GM23338 (cell line): ENCODE data around the gene ATP8A1. TPM values are rescaled to one million over a fixed set of nuclear protein-coding genes. Genes with fewer than 3 reads are reported as not detected.
A peak's percentile ranks its signal among the peaks of the same experiment; 100 is the strongest.

Experiments used
- ATAC-seq: fragments of 200-7000 bp; cut with Tn5 transposase; 3 replicates; pipeline ENCODE4 v1.9.1; 2020
- DNase-seq: peaks from one replicate; pipeline ENCODE4 v3.0.0-alpha.2; 2015; ENCODE audit warnings: low spot score
- H2AFZ ChIP-seq: fragments of 200-600 bp; sonication (generic); 2 replicates; pipeline ENCODE4 v1.8.0; 2016; ENCODE audit warnings: antibody characterized with exemption, mild to moderate bottlenecking, moderate library complexity
- H3F3A ChIP-seq: fragments of 200-600 bp; sonication (generic); replicated peaks from 2 replicates; pipeline ENCODE4 v1.8.0; 2017; ENCODE audit warnings: antibody characterized with exemption, mixed run types, low read depth
- H3K27ac ChIP-seq: fragments of 200-600 bp; sonication (generic); 2 replicates; pipeline ENCODE4 v1.6.1; 2016; ENCODE audit warnings: low read depth
- H3K27me3 ChIP-seq: fragments of 200-600 bp; sonication (generic); 2 replicates; pipeline ENCODE4 v1.8.0; 2016; ENCODE audit warnings: mild to moderate bottlenecking, mixed run types, moderate library complexity; ENCODE audit not compliant: insufficient read depth
- H3K36me3 ChIP-seq: fragments of 200-600 bp; sonication (generic); 2 replicates; pipeline ENCODE4 v1.8.0; 2016; ENCODE audit warnings: mild to moderate bottlenecking; ENCODE audit not compliant: insufficient read depth
- H3K4me1 ChIP-seq: fragments of 200-600 bp; sonication (generic); 2 replicates; pipeline ENCODE4 v1.8.0; 2016; ENCODE audit warnings: mild to moderate bottlenecking, moderate library complexity; ENCODE audit not compliant: insufficient read depth
- H3K4me2 ChIP-seq: fragments of 200-600 bp; sonication (generic); 2 replicates; pipeline ENCODE4 v1.7.1; 2017; ENCODE audit warnings: mixed run types
- H3K4me3 ChIP-seq: fragments of 200-600 bp; sonication (generic); 2 replicates; pipeline ENCODE4 v1.6.1; 2016; ENCODE audit warnings: mixed run types
- H3K79me2 ChIP-seq: fragments of 200-600 bp; sonication (generic); replicated peaks from 2 replicates; pipeline ENCODE4 v1.8.0; 2017; ENCODE audit warnings: mild to moderate bottlenecking; ENCODE audit not compliant: insufficient read depth
- H3K9me2 ChIP-seq: fragments of 200-600 bp; sonication (generic); 2 replicates; pipeline ENCODE4 v1.8.0; 2017; ENCODE audit not compliant: insufficient read depth
- H4K20me1 ChIP-seq: fragments of 200-600 bp; sonication (generic); replicated peaks from 2 replicates; pipeline ENCODE4 v1.8.0; 2017; ENCODE audit warnings: mild to moderate bottlenecking; ENCODE audit not compliant: insufficient read depth
- H3K27ac Mint-ChIP-seq: 2 replicates; pipeline ENCODE4 v1.8.0; 2020; ENCODE audit warnings: inconsistent platforms, mild to moderate bottlenecking, moderate library complexity, mixed read lengths
- H3K27me3 Mint-ChIP-seq: 3 replicates; pipeline ENCODE4 v1.8.0; 2022; ENCODE audit warnings: low read depth, mild to moderate bottlenecking, moderate library complexity, mixed read lengths, inconsistent platforms; ENCODE audit not compliant: insufficient read depth, poor library complexity
- H3K36me3 Mint-ChIP-seq: 3 replicates; pipeline ENCODE4 v1.8.0; 2021; ENCODE audit warnings: low read depth, mild to moderate bottlenecking, inconsistent platforms, moderate library complexity, mixed read lengths
- H3K4me1 Mint-ChIP-seq: 3 replicates; pipeline ENCODE4 v1.8.0; 2020; ENCODE audit warnings: mild to moderate bottlenecking, inconsistent platforms, mixed read lengths
- H3K4me3 Mint-ChIP-seq: 3 replicates; pipeline ENCODE4 v1.8.0; 2021; ENCODE audit warnings: moderate library complexity, mild to moderate bottlenecking, inconsistent platforms, mixed read lengths
- H3K9me3 Mint-ChIP-seq: 3 replicates; pipeline ENCODE4 v1.8.0; 2020; ENCODE audit warnings: moderate library complexity, mild to moderate bottlenecking, inconsistent platforms, mixed read lengths
- CREB1 ChIP-seq: fragments of 250-450 bp; sonication (Bioruptor Pico); IDR thresholded peaks from 2 replicates; pipeline ENCODE4 v1.5.0; 2020; ENCODE audit warnings: low read depth, mild to moderate bottlenecking, moderate library complexity
- CTCF ChIP-seq, 2 experiments: fragments of 200-600 bp in 1 of 2; sonication (generic) in 1 of 2; conservative IDR thresholded peaks; 2 replicates each; pipeline versions ENCODE4 v1.5.1 to v1.6.1; 2016 to 2017; ENCODE audit warnings: antibody characterized with exemption in 2 of 2, low read depth in 2 of 2, mild to moderate bottlenecking in 2 of 2, moderate library complexity in 1 of 2
- EZH2 ChIP-seq: fragments of 200-600 bp; sonication (generic); IDR thresholded peaks from one replicate; pipeline ENCODE4 v1.8.0; 2017; ENCODE audit warnings: antibody characterized with exemption, mild to moderate bottlenecking, low read depth; ENCODE audit not compliant: unreplicated experiment
- EZH2phosphoT487 ChIP-seq: fragments of 200-600 bp; sonication (generic); IDR thresholded peaks from one replicate; pipeline ENCODE4 v1.8.1; 2018; ENCODE audit warnings: antibody characterized with exemption; ENCODE audit not compliant: unreplicated experiment
- JUNB ChIP-seq: IDR thresholded peaks from one replicate; pipeline ENCODE4 v1.6.1; 2016; ENCODE audit warnings: antibody characterized with exemption; ENCODE audit not compliant: unreplicated experiment
- NANOG ChIP-seq: IDR thresholded peaks from 2 replicates; pipeline ENCODE4 v1.6.1; 2016; ENCODE audit warnings: antibody characterized with exemption, borderline replicate concordance
- POLR2AphosphoS5 ChIP-seq: IDR thresholded peaks from 2 replicates; pipeline ENCODE4 v1.6.1; 2016; ENCODE audit warnings: antibody characterized with exemption, low read depth
- STAT1 ChIP-seq: IDR thresholded peaks from one replicate; pipeline ENCODE4 v1.6.1; 2016; ENCODE audit warnings: antibody characterized with exemption; ENCODE audit not compliant: unreplicated experiment
- ZNF114 ChIP-seq: fragments of 250-450 bp; sonication (Bioruptor Pico); IDR thresholded peaks from 2 replicates; pipeline ENCODE4 v1.5.0; 2020; ENCODE audit warnings: mild to moderate bottlenecking, moderate library complexity
- ZNF331 ChIP-seq: fragments of 250-450 bp; sonication (Bioruptor Pico); IDR thresholded peaks from 2 replicates; pipeline ENCODE4 v1.5.0; 2020; ENCODE audit warnings: low read depth, mild to moderate bottlenecking, moderate library complexity
- polyA plus RNA-seq: library from polyadenylated mRNA; unstranded; fragments of >200 nt; fragmentation: Nextera tagmentation; extraction: Ambion mirVana; gene quantifications from 2 replicates; pipeline ENCODE4 v1.2.1, GENCODE V29; 2016
- total RNA-seq: library from RNA; depleted of rRNA; stranded (reverse); fragments of >200 nt; shearing (Covaris generic); gene quantifications from 2 replicates; pipeline ENCODE4 v1.2.3, GENCODE V29; 2014
- TF ChIP-seq, protein P1 (sequence below): fragments of 250-450 bp; sonication (Bioruptor Pico); IDR thresholded peaks from 2 replicates; pipeline ENCODE4 v1.5.0; 2020; ENCODE audit warnings: mild to moderate bottlenecking, moderate library complexity
- TF ChIP-seq, protein P2 (sequence below): IDR thresholded peaks from 2 replicates; pipeline ENCODE4 v1.6.1; 2016; ENCODE audit warnings: antibody characterized with exemption
- TF ChIP-seq, protein P3 (sequence below): IDR thresholded peaks from one replicate; pipeline ENCODE4 v1.6.1; 2018; ENCODE audit warnings: antibody characterized with exemption; ENCODE audit not compliant: unreplicated experiment

The ATP8A1 gene
- total and polyA plus RNA-seq, 2 experiments from 2014 or later: 6.8 to 66.3 TPM

- Histone ChIP-seq H3K9me2 (no peaks in the 10 kb centered on the region; the same call in 1 of the 2 replicates), H3K4me2 (no peak overlapping the region), H3K27me3 (no peaks in the 10 kb centered on the region), H3K4me3 (no peak overlapping the region), H2AFZ (peak overlapping the region; percentile 8; the same call in 1 of the 2 replicates), H3K79me2 (no peaks in the 10 kb centered on the region), H3K4me1 (peaks cover 3% of the 10 kb centered on the region; the same call in 1 of the 2 replicates), H3F3A (no peaks in the 10 kb centered on the region), H4K20me1 (no peaks in the 10 kb centered on the region), H3K36me3 (no peaks in the 10 kb centered on the region), H3K27ac (no peak overlapping the region)
- no peaks in the 10 kb centered on the region; the same call in 2 of the 3 replicates for H3K4me1 Mint-ChIP-seq
- H3K36me3 Mint-ChIP-seq: no peaks in the 10 kb centered on the region
- H3K9me3 Mint-ChIP-seq: no peaks in the 10 kb centered on the region
- H3K27me3 Mint-ChIP-seq: peaks cover 5% of the 10 kb centered on the region
- DNase-seq (no peak), ATAC-seq (no peak)
- H3K4me3 Mint-ChIP-seq: no peak overlapping the region
- TF ChIP-seq ZNF114 (CRISPR knock-in tag): no peak
- no peak for TF ChIP-seq POLR2AphosphoS5
- TF ChIP-seq, protein P1, sequence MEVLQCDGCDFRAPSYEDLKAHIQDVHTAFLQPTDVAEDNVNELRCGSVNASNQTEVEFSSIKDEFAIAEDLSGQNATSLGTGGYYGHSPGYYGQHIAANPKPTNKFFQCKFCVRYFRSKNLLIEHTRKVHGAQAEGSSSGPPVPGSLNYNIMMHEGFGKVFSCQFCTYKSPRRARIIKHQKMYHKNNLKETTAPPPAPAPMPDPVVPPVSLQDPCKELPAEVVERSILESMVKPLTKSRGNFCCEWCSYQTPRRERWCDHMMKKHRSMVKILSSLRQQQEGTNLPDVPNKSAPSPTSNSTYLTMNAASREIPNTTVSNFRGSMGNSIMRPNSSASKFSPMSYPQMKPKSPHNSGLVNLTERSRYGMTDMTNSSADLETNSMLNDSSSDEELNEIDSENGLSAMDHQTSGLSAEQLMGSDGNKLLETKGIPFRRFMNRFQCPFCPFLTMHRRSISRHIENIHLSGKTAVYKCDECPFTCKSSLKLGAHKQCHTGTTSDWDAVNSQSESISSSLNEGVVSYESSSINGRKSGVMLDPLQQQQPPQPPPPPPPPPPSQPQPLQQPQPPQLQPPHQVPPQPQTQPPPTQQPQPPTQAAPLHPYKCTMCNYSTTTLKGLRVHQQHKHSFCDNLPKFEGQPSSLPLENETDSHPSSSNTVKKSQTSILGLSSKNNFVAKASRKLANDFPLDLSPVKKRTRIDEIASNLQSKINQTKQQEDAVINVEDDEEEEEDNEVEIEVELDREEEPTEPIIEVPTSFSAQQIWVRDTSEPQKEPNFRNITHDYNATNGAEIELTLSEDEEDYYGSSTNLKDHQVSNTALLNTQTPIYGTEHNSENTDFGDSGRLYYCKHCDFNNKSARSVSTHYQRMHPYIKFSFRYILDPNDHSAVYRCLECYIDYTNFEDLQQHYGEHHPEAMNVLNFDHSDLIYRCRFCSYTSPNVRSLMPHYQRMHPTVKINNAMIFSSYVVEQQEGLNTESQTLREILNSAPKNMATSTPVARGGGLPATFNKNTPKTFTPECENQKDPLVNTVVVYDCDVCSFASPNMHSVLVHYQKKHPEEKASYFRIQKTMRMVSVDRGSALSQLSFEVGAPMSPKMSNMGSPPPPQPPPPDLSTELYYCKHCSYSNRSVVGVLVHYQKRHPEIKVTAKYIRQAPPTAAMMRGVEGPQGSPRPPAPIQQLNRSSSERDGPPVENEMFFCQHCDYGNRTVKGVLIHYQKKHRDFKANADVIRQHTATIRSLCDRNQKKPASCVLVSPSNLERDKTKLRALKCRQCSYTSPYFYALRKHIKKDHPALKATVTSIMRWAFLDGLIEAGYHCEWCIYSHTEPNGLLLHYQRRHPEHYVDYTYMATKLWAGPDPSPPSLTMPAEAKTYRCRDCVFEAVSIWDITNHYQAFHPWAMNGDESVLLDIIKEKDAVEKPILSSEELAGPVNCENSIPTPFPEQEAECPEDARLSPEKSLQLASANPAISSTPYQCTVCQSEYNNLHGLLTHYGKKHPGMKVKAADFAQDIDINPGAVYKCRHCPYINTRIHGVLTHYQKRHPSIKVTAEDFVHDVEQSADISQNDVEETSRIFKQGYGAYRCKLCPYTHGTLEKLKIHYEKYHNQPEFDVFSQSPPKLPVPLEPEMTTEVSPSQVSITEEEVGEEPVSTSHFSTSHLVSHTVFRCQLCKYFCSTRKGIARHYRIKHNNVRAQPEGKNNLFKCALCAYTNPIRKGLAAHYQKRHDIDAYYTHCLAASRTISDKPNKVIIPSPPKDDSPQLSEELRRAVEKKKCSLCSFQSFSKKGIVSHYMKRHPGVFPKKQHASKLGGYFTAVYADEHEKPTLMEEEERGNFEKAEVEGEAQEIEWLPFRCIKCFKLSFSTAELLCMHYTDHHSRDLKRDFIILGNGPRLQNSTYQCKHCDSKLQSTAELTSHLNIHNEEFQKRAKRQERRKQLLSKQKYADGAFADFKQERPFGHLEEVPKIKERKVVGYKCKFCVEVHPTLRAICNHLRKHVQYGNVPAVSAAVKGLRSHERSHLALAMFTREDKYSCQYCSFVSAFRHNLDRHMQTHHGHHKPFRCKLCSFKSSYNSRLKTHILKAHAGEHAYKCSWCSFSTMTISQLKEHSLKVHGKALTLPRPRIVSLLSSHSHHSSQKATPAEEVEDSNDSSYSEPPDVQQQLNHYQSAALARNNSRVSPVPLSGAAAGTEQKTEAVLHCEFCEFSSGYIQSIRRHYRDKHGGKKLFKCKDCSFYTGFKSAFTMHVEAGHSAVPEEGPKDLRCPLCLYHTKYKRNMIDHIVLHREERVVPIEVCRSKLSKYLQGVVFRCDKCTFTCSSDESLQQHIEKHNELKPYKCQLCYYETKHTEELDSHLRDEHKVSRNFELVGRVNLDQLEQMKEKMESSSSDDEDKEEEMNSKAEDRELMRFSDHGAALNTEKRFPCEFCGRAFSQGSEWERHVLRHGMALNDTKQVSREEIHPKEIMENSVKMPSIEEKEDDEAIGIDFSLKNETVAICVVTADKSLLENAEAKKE (CRISPR knock-in tag): no peak
- no peak for TF ChIP-seq ZNF331 (CRISPR knock-in tag)
- no peak for TF ChIP-seq NANOG
- no peak for TF ChIP-seq EZH2
- no peak for TF ChIP-seq CTCF (conservative IDR thresholded peaks at IDR 0.05; ENCODE audit: low read depth in 2 of 2)
- TF ChIP-seq CREB1 (CRISPR knock-in tag): no peak
- no peak for TF ChIP-seq JUNB
- TF ChIP-seq, protein P2, sequence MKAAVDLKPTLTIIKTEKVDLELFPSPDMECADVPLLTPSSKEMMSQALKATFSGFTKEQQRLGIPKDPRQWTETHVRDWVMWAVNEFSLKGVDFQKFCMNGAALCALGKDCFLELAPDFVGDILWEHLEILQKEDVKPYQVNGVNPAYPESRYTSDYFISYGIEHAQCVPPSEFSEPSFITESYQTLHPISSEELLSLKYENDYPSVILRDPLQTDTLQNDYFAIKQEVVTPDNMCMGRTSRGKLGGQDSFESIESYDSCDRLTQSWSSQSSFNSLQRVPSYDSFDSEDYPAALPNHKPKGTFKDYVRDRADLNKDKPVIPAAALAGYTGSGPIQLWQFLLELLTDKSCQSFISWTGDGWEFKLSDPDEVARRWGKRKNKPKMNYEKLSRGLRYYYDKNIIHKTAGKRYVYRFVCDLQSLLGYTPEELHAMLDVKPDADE: no peak
- TF ChIP-seq EZH2phosphoT487: no peak
- no peak for TF ChIP-seq STAT1
- TF ChIP-seq, protein P3, sequence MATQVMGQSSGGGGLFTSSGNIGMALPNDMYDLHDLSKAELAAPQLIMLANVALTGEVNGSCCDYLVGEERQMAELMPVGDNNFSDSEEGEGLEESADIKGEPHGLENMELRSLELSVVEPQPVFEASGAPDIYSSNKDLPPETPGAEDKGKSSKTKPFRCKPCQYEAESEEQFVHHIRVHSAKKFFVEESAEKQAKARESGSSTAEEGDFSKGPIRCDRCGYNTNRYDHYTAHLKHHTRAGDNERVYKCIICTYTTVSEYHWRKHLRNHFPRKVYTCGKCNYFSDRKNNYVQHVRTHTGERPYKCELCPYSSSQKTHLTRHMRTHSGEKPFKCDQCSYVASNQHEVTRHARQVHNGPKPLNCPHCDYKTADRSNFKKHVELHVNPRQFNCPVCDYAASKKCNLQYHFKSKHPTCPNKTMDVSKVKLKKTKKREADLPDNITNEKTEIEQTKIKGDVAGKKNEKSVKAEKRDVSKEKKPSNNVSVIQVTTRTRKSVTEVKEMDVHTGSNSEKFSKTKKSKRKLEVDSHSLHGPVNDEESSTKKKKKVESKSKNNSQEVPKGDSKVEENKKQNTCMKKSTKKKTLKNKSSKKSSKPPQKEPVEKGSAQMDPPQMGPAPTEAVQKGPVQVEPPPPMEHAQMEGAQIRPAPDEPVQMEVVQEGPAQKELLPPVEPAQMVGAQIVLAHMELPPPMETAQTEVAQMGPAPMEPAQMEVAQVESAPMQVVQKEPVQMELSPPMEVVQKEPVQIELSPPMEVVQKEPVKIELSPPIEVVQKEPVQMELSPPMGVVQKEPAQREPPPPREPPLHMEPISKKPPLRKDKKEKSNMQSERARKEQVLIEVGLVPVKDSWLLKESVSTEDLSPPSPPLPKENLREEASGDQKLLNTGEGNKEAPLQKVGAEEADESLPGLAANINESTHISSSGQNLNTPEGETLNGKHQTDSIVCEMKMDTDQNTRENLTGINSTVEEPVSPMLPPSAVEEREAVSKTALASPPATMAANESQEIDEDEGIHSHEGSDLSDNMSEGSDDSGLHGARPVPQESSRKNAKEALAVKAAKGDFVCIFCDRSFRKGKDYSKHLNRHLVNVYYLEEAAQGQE: no peak
- no peak overlapping the region for H3K27ac Mint-ChIP-seq
Measured at GRCh38 chr4:42381666-42382065, 275.2 kb downstream of the ATP8A1 start.
